K562 (cell line): ENCODE measurements around the gene WIPF1.

ENCODE experiments used
- FOSL1 ChIP-seq: fragments of 200-800 bp; sonication (Bioruptor generic); conservative IDR thresholded peaks from 2 replicates; pipeline ENCODE4 v1.6.1; 2016; ENCODE audit warnings: missing genetic modification characterization, missing compliant biosample characterization
- YY1 ChIP-seq, 3 experiments: IDR thresholded peaks; 2 replicates each; pipeline ENCODE4 v1.6.1; 2011; ENCODE audit warnings: low read length in 2 of 3, mild to moderate bottlenecking in 2 of 3, moderate library complexity in 2 of 3, borderline replicate concordance in 1 of 3, control low read depth in 1 of 3, low read depth in 1 of 3; ENCODE audit not compliant: insufficient read depth in 3 of 3, insufficient replicate concordance in 2 of 3, control insufficient read depth in 1 of 3, insufficient read length in 1 of 3; ENCODE audit errors: extremely low read depth in 1 of 3

- TF ChIP-seq YY1 (IDR thresholded peaks at IDR 0.05; ENCODE audit: borderline replicate concordance in 1 of 3, control insufficient read depth in 1 of 3, extremely low read depth in 1 of 3, insufficient read depth in 3 of 3, insufficient read length in 1 of 3, insufficient replicate concordance in 2 of 3, low read depth in 1 of 3, low read length in 2 of 3): no peak
- TF ChIP-seq FOSL1 (tag): no peak
Measured at GRCh38 chr2:174595116-174595809, 2.3 kb downstream of the WIPF1 start.
